Measurements from ENCODE around the gene BTRC. TPM values are rescaled to one million over a fixed set of nuclear protein-coding genes. Genes with fewer than 3 reads are reported as not detected.

The BTRC gene
- total RNA-seq, 4 donors from 2014 or later = 12.6 to 26.5 (median 20.7) TPM

GRCh38 chr10:101438881-101439391 is 85.0 kb downstream of the BTRC start:
- Histone ChIP-seq H3K4me1 (no peaks in the 10 kb centered on the region), H3K27me3 (no peaks in the 10 kb centered on the region), H3K9me3 (no peaks in the 10 kb centered on the region), H3K27ac (no peak overlapping the region), H3K4me3 (no peak overlapping the region), H3K36me3 (no peaks in the 10 kb centered on the region)
- no peak for DNase-seq
- intact Hi-C loops (cut with DNase I; ENCODE audit: low total_unique reads) = no loop called here
- TF ChIP-seq CTCF (IDR thresholded peaks at IDR 0.05) (no peak), POLR2A (IDR thresholded peaks at IDR 0.05) (no peak)

DNA sequence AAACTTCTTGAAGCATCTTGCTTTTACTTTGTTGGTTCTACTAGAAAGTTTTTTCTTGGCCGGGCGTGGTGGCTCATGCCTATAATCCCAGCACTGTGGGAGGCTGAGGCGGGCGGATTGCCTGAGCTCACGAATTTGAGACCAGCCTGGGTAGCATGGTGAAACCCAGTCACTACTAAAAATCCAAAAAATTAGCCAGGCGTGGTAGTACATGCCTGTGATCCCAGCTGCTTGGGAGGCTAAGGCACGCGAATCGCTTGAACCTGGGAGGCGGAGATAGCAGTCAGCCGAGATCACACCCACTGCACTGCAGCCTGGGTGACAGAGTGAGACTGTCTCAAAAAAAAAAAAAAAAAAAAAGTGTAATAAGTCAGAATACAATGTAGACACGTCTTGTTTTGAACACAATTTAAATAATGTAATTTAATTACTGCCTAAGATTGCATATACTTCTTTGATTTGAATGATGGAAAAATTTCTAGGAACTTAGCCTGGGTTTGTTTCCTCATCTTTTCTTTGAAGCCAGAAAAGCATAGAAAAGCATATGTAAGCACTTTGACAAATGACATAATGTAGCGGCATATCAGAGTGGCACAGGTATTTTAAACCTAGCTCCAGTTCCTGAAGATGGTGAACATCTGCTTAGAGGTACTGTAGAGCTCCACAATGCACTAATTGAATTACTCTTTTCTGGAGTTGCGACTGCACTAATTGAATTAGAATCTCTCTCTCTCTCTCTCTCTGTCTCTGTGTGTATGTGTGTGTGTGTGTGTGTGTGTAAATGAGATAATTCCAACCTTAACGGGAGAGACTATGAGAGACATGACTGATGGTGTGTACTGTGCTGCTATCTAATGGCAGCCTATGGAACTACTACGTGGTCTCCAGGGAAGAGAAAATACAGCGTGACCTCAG is 87.8 kb downstream of the BTRC start:
- Histone ChIP-seq H3K27ac (no peak overlapping the region), H3K4me1 (no peaks in the 10 kb centered on the region), H3K9me3 (no peaks in the 10 kb centered on the region), H3K4me3 (no peak overlapping the region), H3K27me3 (no peaks in the 10 kb centered on the region), H3K36me3 (no peaks in the 10 kb centered on the region)
- DNase-seq = no peak
- intact Hi-C loops (cut with DNase I; ENCODE audit: low total_unique reads) = no loop called here
- TF ChIP-seq POLR2A (IDR thresholded peaks at IDR 0.05) = no peak
- peak; percentile 19 to 47 (median 41) for TF ChIP-seq CTCF (IDR thresholded peaks at IDR 0.05)

- Histone ChIP-seq H3K4me3 (no peak overlapping the region), H3K9me3 (no peaks in the 10 kb centered on the region)
These were observed 88.5 kb downstream of the BTRC start for GRCh38 chr10:101442456-101442800.

DNA sequence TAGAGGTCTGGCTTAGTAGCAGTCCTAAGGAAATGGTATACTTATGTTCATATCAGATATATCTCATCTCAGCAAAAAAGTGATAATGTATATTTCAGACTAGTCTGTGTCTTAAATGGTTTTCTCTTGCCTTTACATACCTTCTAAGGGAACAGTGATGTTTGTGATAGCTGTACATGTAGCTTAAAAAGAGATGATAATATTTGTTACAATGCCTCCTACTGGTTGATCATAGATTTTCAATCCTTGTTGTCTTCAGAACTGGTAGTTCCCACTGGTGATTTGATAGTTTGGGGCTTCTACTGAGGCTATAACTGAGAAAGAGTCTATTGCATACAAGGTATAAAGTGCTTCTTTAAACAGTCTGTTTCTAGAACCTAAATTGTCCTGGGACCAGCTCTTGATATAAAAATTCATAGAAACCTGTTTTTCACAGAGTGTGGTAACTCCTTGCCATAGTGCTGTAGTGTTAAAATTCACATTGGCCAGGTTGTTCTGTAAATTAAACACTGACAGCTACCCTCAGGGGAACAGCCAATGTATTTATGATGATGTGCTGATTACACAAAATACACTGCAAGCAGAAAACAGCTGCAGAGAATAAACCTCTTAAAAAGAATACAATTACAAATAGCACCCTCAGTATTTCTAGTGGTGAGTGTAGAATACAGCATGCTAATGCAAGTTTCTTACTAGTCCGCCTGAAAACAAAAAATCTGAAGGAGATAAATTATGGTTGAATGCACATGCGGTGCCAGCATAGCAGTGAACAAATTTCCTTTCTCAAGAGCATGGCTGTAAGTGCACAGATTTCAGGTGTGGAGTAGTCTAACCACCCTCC is 90.3 kb downstream of the BTRC start:
- no peak for DNase-seq
- H3K27ac ChIP-seq = no peak overlapping the region
- H3K27me3 ChIP-seq = no peaks in the 10 kb centered on the region
- no peaks in the 10 kb centered on the region for H3K36me3 ChIP-seq
- intact Hi-C loops (cut with DNase I; ENCODE audit: low total_unique reads) = no loop called here
- TF ChIP-seq CTCF (IDR thresholded peaks at IDR 0.05) (no peak), POLR2A (IDR thresholded peaks at IDR 0.05) (no peak)
- no peak overlapping the region for H3K4me3 ChIP-seq
- H3K4me1 ChIP-seq = no peaks in the 10 kb centered on the region
- no peaks in the 10 kb centered on the region for H3K9me3 ChIP-seq

More at GRCh38 chr10:101442456-101442800, 88.5 kb downstream of the BTRC start:
- H3K36me3 ChIP-seq = no peaks in the 10 kb centered on the region
- H3K27me3 ChIP-seq = no peaks in the 10 kb centered on the region
- no peak overlapping the region for H3K27ac ChIP-seq
- TF ChIP-seq CTCF (IDR thresholded peaks at IDR 0.05) (no peak), POLR2A (IDR thresholded peaks at IDR 0.05) (no peak)
- intact Hi-C loops (cut with DNase I; ENCODE audit: low total_unique reads) = no loop called here
- H3K4me1 ChIP-seq = no peaks in the 10 kb centered on the region
- DNase-seq = no peak
